Colonic mucosa (tissue), 4 donors: ENCODE data around the gene RBM34. TPM values are rescaled to one million over a fixed set of nuclear protein-coding genes. Genes with fewer than 3 reads are reported as not detected.
"Not testable (repeated sequence)": the region's sequence is repeated elsewhere in the genome, so short reads cannot be mapped to it uniquely, and the experiment has no call there.

ENCODE experiments used
- DNase-seq: peaks from one replicate; pipeline ENCODE4 v3.0.0-alpha.2; 2020
- H3K27ac ChIP-seq: fragments of 200-600 bp; one replicate; pipeline ENCODE4 v1.8.0; 2021
- H3K27me3 ChIP-seq: fragments of 200-600 bp; one replicate; pipeline ENCODE4 v1.8.0; 2021
- H3K36me3 ChIP-seq: fragments of 200-600 bp; one replicate; pipeline ENCODE4 v1.8.0; 2021
- H3K4me1 ChIP-seq: fragments of 200-600 bp; one replicate; pipeline ENCODE4 v1.8.0; 2021; ENCODE audit warnings: mild to moderate bottlenecking
- H3K4me3 ChIP-seq: fragments of 200-600 bp; one replicate; pipeline ENCODE4 v1.8.0; 2021
- H3K9ac ChIP-seq, 2 donors: one replicate each; pipeline ENCODE4 v1.7.0; 2013; ENCODE audit warnings: control low read depth in 2 of 2, low read depth in 2 of 2, low read length in 2 of 2
- H3K9me3 ChIP-seq: fragments of 200-600 bp; one replicate; pipeline ENCODE4 v1.8.0; 2021
- CTCF ChIP-seq: fragments of 200-600 bp; IDR thresholded peaks from one replicate; pipeline ENCODE4 v1.8.0; 2022; ENCODE audit warnings: antibody characterized with exemption, mild to moderate bottlenecking
- intact Hi-C: fragments of 100-400 bp; cut with DNase I; formaldehyde crosslinking; loops from one replicate; pipeline ENCODE4 v1.14.1; 2022
- microRNA-seq: library from miRNA; unstranded; fragments of <30 nt; microRNA quantifications from one replicate; pipeline ENCODE4, GENCODE V29; 2019
- total RNA-seq, 2 donors: library from RNA; stranded (reverse); fragmentation: NEBNext Ultra II Directional in 1 of 2; extraction: Animal tissue kit (Norgen Biotek cat#: 25700) in 1 of 2; gene quantifications; one replicate each; pipeline ENCODE4 v1.2.1, GENCODE V29; 2021
- donor health status: healthy.
- donor health status: DM: no; HTN: no; CAD: no.
- donor health status: DM: no; HTN: no; CAD: no.

RBM34 gene
- total RNA-seq, 2 donors from 2014 or later: 59.8 to 61.2 TPM

DNA sequence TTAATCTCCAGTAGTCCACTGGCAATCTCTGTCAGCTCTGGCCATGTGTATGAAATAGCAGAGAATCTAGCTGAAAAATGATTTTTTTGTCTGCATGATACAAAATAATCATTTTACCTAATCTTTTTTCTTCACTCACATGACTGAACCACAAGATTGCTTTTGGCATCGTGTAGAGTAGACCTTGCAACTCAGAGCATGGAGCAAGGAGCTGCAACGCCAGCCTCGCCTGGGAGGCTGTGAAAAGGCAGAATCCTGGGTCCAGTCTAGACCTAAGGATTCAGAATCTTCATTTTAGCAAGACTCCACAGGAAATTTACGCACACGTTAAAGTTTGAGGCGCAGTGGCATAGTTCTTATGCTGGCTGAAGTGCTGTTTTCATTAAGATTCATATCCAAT, 72.6 kb downstream of the RBM34 start:
- H3K9ac ChIP-seq: no peak overlapping the region
- no peaks in the 10 kb centered on the region for H3K27me3 ChIP-seq
- intact Hi-C loops: loop anchor here (10.0 kb wide), 1 partner anchor 364 kb away; no protein-coding TSS in a partner anchor
- no peak for DNase-seq
- no peak overlapping the region for H3K27ac ChIP-seq
- H3K36me3 ChIP-seq: no peaks in the 10 kb centered on the region
- no peak overlapping the region for H3K4me3 ChIP-seq
- H3K4me1 ChIP-seq: no peaks in the 10 kb centered on the region
- no peak for TF ChIP-seq CTCF
- H3K9me3 ChIP-seq: no peaks in the 10 kb centered on the region

DNA sequence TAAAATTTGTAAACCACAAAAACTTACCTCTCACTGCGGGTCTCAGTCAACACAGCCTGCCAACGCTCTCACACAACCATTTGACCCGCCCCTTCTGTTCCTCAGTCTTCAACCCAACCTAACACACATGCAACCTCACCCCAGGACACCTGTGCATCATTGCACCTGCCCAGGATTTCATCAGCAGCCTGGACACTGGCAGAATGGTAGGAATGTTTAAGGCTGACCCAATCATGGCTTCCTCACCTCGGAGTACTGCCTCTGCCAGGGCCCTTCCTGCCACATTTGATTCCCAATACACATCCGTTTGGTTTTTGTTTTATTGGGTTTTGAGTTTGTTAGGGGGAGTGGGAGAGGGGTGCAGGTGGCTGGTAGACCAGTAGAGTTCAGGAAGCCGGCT, 73.1 kb downstream of the RBM34 start:
- no peak overlapping the region for H3K9ac ChIP-seq
- intact Hi-C loops: loop anchor here (10.0 kb wide), 1 partner anchor 363 kb away; no protein-coding TSS in a partner anchor
- DNase-seq: no peak
- H3K36me3 ChIP-seq: no peaks in the 10 kb centered on the region
- H3K4me1 ChIP-seq: no peaks in the 10 kb centered on the region
- TF ChIP-seq CTCF: no peak
- no peaks in the 10 kb centered on the region for H3K27me3 ChIP-seq
- H3K4me3 ChIP-seq: no peak overlapping the region
- H3K9me3 ChIP-seq: no peaks in the 10 kb centered on the region
- no peak overlapping the region for H3K27ac ChIP-seq

- not testable (repeated sequence) for H3K4me3 ChIP-seq, H3K4me1 ChIP-seq, H3K36me3 ChIP-seq, DNase-seq, H3K27me3 ChIP-seq, H3K9ac ChIP-seq, H3K9me3 ChIP-seq, H3K27ac ChIP-seq
- intact Hi-C loops: loop anchor here (10.0 kb wide), 1 partner anchor 361 kb away; no protein-coding TSS in a partner anchor
Observed at GRCh38 chr1:235085411-235086117, 75.5 kb downstream of the RBM34 start.

Small RNA genes lying within 50 kb of the gene (microRNA-seq; reads per million reads assigned to microRNA genes)
- not detected for gene MIR4753

Other genes with a start within 250 kb of the RBM34 start
- gene TOMM20, start 32.4 kb downstream of the RBM34 start, total RNA-seq: 100 to 1,000 TPM in 1 of 2 donors, 10 to 100 TPM in 1; 76.2 to 127 TPM
- gene ARID4B, start 166.9 kb upstream of the RBM34 start, total RNA-seq: 10 to 100 TPM; 27.0 to 31.0 TPM
- 10 to 100 TPM; 26.2 to 38.9 TPM for gene GGPS1, start 167.3 kb upstream of the RBM34 start, total RNA-seq
- gene TBCE, start 206.2 kb upstream of the RBM34 start, total RNA-seq: 10 to 100 TPM; 12.6 to 22.7 TPM